ENCODE data around the gene GATAD2B. TPM values are rescaled to one million over a fixed set of nuclear protein-coding genes. Genes with fewer than 3 reads are reported as not detected.

GATAD2B gene
- total and polyA plus RNA-seq, 2 donors (not counting 3 experiments of a cell fraction or from before 2014, with no cell fraction given): 8.5 to 46.3 TPM

DNA sequence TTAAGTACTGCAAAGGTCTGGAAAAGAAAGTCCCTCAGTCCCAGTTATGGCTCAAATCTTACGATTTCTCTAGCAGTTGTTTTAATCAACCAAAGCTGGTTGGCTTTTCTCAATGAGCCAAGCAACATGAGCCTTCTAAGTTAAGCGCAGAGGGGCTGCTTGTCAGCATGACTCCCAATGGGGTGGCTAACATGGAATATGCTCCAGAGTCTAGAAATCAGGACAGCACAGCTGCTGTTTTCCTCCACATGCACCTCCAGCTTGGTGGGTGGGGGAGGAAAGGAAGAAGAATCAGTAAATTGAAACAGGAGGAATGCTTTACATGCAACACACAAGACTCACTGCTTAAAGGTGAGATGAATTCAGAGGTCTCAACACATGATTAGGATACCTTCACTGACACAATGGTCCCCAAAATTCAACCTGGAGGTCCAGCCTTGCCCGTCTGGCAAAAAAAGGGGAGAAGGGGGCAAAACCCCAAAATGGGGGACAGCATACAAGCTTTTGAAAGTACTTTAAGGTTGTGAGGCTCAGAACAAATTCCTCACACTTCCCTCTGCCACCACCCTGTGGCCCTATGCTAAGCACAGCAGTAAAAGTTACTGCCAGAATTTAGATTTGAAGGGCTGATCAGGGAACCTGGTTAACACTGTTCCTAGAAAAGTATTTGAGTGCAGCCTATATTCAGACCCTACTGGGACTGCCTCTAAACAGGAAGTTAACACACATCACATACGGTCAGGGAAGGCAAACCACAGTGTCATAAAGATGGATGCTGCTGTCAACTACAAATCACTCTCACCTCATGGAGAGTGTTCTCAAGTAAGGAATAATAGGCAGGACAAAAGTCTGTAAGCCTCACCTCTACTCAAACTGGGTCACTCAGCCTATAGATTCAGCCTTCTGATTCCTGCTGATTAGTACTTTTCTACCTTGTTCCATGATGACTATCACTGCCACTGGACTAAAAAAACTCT, 2.6 kb downstream of the GATAD2B start:
- peak; percentile 80 for FAIRE-seq
- Histone ChIP-seq H3K4me1 (ENCODE audit: control insufficient read depth, extremely low read depth, insufficient read depth, low read length) (peaks cover 22% of the 10 kb centered on the region), H3K9ac (replicated peaks; ENCODE audit: extremely low read depth, insufficient read depth, low read length) (no peak overlapping the region), H3K9me3 (replicated peaks; ENCODE audit: control insufficient read depth, insufficient read depth, low read length) (no peaks in the 10 kb centered on the region), H3K27ac (ENCODE audit: insufficient read depth, low read depth, low read length) (no peak overlapping the region), H3K36me3 (ENCODE audit: control insufficient read depth in 2 of 2, extremely low read depth in 1 of 2, insufficient read depth in 2 of 2, low read length in 2 of 2) (peaks cover 0 to 3% of the 10 kb centered on the region in 2 experiments), H3K9me1 (replicated peaks; ENCODE audit: control insufficient read depth, extremely low read depth, insufficient read depth, low read length) (no peaks in the 10 kb centered on the region), H3K79me2 (ENCODE audit: control insufficient read depth, insufficient read depth, low read length) (peaks cover 68% of the 10 kb centered on the region), H2AFZ (ENCODE audit: low read depth, low read length) (no peak overlapping the region), H4K20me1 (replicated peaks; ENCODE audit: control insufficient read depth, extremely low read depth, insufficient read depth, low read length) (peaks cover 23% of the 10 kb centered on the region), H3K4me3 (replicated peaks in 1 of 3; ENCODE audit: insufficient read depth in 1 of 3, low read depth in 1 of 3, low read length in 3 of 3) (peak overlapping the region in 1 of 3 experiments; percentile 44), H3K27me3 (ENCODE audit: control insufficient read depth in 2 of 2, insufficient read depth in 2 of 2, low read length in 2 of 2) (no peaks in the 10 kb centered on the region), H3K4me2 (ENCODE audit: insufficient read depth, low read length) (peak overlapping the region; percentile 71)
- ChIA-PET CTCF (interaction anchor here (0.7 to 3.4 kb wide), 5 partner anchors 26 to 122 kb away, joined by 3 to 25 read pairs (median 4); partner anchors contain the start of genes DENND4B and RAB13), POLR2A (no interaction called here)
- no TSS peak for BruUV-seq (replicated peaks)
- dilution Hi-C loops (cut with MboI; ENCODE audit: extremely low pct_ligation_motif_present, low sequenced_read_pairs): no loop called here
- intact Hi-C loops (cut with micrococcal nuclease): no loop called here
- TF ChIP-seq EZH2 (IDR thresholded peaks at IDR 0.05; ENCODE audit: borderline replicate concordance, low read depth, low read length, severe bottlenecking): no peak
- no peak for TF ChIP-seq FOS (IDR thresholded peaks at IDR 0.05; ENCODE audit: borderline replicate concordance, insufficient read depth, low read length)
- no peak for TF ChIP-seq MYC (IDR thresholded peaks at IDR 0.05; ENCODE audit: low read depth, low read length)
- TF ChIP-seq, protein P1, sequence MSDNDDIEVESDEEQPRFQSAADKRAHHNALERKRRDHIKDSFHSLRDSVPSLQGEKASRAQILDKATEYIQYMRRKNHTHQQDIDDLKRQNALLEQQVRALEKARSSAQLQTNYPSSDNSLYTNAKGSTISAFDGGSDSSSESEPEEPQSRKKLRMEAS (IDR thresholded peaks at IDR 0.05; ENCODE audit: insufficient read depth, insufficient read length): no peak
- no peak for TF ChIP-seq POLR2AphosphoS5 (IDR thresholded peaks at IDR 0.05; ENCODE audit: insufficient read depth, low read depth, low read length)
- no peak for TF ChIP-seq GATA2 (IDR thresholded peaks at IDR 0.05; ENCODE audit: insufficient read depth, insufficient read length, low read depth, low read length)
- peak; percentile 29 for DNase-seq (ENCODE audit: low read depth, low spot score)

Measured in endothelial cell of umbilical vein (primary cell).